Measurements from ENCODE around the gene RBKS.
"Not testable (repeated sequence)": the region's sequence is repeated elsewhere in the genome, so short reads cannot be mapped to it uniquely, and the experiment has no call there.

Gene RBKS

GRCh38 chr2:27903649-27904404 lies 13.6 kb upstream of the RBKS start:
- no peak for DNase-seq

DNA sequence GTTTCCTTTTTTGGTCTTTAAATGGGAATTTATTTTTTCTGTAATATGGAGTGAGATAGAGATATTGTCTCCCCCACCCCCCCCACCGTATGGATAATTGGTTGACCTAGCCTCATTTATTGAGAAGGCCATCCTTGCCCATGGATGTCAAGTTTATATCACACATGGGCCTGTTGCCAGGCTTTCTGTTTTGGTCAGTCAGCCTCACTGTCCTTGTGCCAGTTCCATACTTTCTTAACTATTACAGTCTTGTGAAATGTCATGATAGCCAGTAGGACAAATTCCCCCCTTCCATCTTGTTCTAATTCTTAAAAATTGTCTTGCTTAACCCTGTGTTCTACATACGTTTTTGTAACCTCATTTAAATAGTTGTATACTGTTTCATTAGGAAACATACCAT lies 12.8 kb upstream of the RBKS start:
- DNase-seq, result no peak

- DNase-seq, result no peak
Measured at GRCh38 chr2:27902098-27902497, 11.9 kb upstream of the RBKS start.

GRCh38 chr2:27901234-27901633 lies 11.0 kb upstream of the RBKS start:
- no peak for DNase-seq

DNA sequence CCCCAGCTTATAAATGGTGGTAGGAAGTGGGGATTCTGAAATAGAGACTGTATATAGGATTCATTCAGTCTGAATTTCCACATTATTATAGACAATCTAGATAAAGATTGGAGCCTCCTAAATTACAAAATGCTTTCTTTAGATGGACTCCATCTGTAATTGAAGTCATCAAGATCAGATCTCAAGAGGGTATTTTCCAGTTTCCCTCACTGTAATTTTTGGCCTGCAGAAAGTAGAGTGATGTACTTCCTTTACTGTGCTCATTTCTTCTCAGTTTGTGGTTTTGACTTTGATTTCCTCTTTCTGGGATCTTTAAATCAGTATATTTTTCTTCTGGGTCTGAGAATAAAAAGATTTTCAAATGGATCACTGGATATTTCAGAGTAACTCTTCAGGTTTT lies 7.5 kb upstream of the RBKS start:
- no peak for DNase-seq

GRCh38 chr2:27893006-27893405 lies 2.8 kb upstream of the RBKS start:
- DNase-seq, result no peak

- DNase-seq, result no peak
Measured at GRCh38 chr2:27891673-27892105, 1.5 kb upstream of the RBKS start.

- peak; percentile 55 for DNase-seq
Measured at GRCh38 chr2:27890924-27891672, 911 bp upstream of the RBKS start.

DNA sequence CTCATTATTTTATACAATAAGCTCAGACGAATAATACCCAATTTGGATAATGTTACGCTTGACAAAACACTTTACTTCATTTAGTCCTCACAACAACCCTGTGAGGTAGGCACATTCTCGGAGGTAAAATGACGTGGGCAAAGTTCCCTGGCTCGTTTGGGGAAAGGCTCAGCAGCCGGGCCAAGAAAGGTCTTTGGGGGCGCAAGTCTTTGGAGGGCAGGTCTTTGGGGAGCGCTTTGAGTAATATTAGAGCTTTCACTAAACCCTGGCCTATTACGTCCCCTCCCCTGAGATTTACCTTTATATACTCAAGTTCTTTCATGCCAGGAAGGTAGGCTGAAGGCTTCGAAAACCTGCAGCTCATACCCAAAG lies 427 bp downstream of the RBKS start:
- no peak for DNase-seq

DNA sequence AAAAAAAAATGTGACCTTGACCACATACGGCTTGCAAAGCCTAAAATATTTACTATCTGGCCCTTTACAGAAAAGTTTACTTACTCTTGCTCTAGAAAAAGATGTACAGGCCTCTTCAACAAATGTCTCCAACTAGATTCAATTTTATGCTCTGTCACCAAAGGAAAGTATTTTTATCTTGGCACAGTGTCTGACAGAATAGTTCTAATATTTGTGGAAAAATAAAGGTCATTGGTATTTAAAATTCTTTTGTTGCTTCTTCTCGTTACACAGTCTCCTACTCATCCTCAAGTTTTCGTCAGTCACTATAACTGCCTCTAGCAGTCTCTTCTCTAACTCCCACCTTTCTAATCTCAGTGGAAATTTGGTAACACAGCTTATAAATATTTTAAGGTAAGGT lies 1.4 kb downstream of the RBKS start:
- no peak for DNase-seq

DNA sequence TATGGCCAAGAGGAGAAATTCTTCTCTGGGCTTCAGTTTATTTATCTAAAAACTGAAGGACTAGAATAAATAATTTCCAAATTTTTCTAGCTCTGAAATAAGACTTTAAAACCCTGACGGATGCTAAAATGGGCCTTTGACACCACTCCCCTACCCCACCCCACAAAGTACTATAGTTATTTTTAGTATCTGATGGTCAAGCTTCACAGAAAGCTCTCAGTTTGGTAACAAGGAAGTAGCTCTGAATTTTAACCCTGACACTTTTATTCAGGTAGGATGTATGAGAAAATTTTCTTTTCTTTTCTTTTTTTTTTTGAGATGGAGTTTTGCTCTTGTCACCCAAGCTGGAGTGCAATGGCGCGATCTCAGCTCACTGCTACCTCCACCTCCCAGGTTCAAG lies 2.4 kb downstream of the RBKS start:
- no peak for DNase-seq

DNA sequence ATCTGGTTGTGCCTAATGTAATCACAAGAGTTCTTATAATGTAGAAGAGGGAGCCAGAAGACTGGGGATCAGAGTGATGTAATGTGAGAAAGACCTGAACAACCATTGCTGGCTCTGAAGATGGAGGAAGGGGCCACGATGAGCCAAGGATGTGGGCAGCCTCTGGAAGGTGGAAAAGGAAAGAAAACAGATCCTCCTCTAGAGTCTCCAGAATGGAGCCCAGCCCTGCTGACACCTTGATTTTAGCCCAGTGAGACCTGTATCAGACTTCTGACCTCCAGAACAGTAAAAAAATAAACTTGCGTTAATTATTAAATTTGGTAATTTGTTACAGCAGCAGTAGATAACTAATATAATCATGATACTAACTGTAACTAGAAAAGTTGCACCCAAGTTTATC lies 3.1 kb downstream of the RBKS start:
- DNase-seq, result no peak

DNA sequence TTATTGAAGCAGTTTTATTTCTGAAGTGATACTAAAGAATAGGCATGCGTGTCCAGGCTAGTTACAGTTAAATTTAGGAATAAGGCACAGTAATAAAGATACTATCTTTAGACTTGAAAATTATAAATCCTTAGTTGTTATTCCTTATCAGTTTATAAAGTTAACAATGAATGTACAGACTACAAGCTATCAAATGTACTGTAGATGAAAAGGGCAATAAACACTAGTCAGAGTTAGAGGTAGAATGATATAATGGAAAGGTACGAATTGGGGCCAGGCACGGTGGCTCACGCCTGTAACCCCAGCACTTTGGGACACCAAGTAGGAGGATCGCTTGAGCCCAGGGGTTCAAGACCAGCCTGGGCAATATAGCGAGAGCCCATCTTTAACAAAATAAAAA lies 3.9 kb downstream of the RBKS start:
- no peak for DNase-seq

- DNase-seq, result no peak
Measured at GRCh38 chr2:27885661-27886060, 4.5 kb downstream of the RBKS start.

DNA sequence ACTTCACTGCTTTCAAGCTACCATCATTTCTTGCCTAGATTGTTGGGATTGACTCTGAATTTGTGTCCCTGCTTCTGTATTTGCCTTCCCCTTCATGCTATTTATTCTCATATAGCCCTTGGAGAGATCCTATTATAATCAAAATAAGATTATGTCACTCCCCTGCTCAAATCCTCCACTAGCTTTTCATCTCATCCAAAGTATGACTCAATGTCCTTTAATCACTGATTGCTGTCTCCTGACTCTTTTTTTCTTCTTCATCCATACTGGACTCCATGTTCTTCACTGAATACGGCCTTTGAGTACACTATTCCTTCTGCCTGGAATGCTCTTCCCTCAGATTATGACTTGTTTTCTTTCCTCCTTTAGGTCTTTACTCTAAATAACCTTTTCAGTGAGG lies 5.0 kb downstream of the RBKS start:
- no peak for DNase-seq

DNA sequence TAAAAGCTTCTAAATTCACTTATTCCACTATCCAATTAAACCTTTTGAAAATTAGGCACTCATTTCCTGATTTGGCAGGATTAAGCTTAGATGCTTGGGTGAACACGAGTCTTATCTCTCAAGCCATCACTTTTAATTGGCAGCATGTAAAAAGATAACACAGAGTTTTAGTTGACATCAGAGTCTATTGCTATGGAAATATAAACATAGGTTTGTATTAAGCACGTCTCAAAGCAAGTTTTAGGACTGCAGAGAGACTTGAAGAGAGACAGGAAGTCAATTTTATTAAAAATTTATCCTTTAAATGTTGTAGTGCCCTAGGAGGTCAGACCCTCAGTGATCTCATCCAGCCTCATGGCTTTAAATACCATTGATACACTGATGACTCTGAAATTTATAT lies 5.6 kb downstream of the RBKS start:
- DNase-seq, result no peak

GRCh38 chr2:27882584-27882922 lies 7.6 kb downstream of the RBKS start:
- DNase-seq, result not testable (repeated sequence)

DNA sequence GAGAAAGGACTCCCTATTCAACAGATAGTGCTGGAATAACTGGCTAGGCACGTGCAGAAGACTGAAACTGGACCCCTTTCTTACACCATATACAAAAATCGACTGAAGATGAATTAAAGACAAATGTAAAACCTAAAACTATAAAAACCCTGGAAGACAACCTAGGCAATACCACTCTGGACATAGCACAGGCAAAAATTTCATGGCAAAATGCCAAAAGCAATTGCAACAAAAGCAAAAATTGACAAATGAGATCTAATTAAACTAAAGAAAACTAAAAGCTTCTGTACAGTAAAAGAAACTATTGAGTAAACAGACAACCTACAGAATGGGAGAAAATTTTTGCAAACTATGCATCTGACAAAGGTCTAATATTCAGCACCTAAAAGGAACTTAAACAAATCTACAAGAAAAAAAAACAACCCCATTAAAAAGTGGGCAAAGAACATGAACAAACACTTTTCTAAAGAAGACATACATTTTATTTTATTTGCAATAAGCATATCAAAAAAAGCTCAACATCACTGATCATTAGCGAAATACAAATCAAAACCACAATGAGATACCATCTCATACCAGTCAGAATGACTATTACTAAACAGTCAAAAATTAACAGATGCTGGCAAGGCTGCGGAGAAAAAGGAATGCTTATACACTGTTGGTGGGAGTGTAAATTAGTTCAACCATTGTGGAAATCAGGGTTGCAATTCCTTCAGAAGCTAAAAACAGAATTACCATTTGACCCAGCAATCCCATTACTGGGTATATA lies 8.2 kb downstream of the RBKS start:
- DNase-seq, result not testable (repeated sequence)

GRCh38 chr2:27878825-27879224 lies 11.4 kb downstream of the RBKS start:
- no peak for DNase-seq

DNA sequence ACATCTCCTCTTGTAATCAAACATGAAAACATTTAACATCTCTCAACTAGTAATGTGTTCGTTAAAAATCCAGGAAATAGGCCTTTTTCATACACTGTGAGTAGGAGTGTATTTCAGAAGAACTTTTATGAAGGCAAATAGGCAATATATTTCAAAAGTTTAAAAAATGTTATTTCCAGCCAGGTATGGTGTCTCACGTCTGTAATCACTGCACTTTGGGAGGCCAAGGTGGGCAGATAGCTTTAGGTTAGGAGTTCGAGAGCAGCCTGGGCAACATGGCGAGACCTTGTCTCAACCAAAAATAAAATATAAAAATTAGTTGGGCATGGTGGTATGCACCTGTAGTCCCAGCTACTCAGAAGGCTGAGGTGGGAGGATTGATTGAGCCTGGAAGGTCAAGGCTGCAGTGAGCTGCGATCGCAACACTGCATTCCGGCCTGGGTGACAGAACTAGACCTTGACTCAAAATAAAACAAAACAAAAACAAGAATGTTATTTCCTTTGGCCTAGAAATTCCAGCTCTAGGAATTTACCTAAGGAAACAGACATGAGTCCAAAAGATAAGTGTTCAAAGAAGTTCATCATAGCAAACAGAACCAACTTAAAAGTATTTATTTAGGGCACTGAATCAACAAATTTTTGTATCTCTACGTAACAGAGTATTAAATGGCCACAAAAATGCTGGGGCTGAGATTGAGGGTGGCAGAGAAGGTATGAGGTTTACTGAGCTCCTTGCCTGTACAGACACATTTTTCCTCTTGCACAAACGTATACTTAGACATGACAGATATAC lies 14.9 kb downstream of the RBKS start:
- no peak for DNase-seq

- no peak for DNase-seq
Measured at GRCh38 chr2:27873091-27873490, 17.1 kb downstream of the RBKS start.

- no peak for DNase-seq
Measured at GRCh38 chr2:27871802-27872201, 18.4 kb downstream of the RBKS start.

- no peak for DNase-seq
Measured at GRCh38 chr2:27870724-27871123, 19.5 kb downstream of the RBKS start.

Data from GF-D8 (cell line).